NCI-H1048 (cell line): ENCODE results near the gene TTC33.
"Not testable (repeated sequence)": the region's sequence is repeated elsewhere in the genome, so short reads cannot be mapped to it uniquely, and the experiment has no call there.

Experiments used
- DNase-seq: peaks from one replicate; lab custom pipeline; 2025; lab: John Stamatoyannopoulos, UW

Gene TTC33

GRCh38 chr5:40571729-40572128, 184.0 kb downstream of the TTC33 start:
- no peak for DNase-seq

GRCh38 chr5:40570408-40571129, 185.2 kb downstream of the TTC33 start:
- no peak for DNase-seq

GRCh38 chr5:40569546-40570270, 186.1 kb downstream of the TTC33 start:
- no peak for DNase-seq

GRCh38 chr5:40568548-40568947, 187.2 kb downstream of the TTC33 start:
- no peak for DNase-seq

DNA sequence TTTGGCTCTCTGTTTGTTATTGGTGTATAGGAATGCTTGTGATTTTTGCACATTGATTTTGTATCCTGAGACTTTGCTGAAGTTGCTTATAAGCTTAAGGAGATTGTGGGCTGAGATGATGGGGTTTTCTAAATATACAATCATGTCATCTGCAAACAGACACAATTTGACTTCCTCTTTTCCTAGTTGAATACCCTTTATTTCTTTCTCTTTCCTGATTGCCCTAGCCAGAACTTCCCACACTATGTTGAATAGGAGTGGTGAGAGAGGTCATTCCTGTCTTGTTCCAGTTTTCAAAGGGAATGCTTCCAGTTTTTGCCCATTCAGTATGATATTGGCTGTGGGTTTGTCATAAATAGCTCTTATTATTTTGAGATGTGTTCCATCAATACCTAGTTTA, 192.6 kb downstream of the TTC33 start:
- not testable (repeated sequence) for DNase-seq

DNA sequence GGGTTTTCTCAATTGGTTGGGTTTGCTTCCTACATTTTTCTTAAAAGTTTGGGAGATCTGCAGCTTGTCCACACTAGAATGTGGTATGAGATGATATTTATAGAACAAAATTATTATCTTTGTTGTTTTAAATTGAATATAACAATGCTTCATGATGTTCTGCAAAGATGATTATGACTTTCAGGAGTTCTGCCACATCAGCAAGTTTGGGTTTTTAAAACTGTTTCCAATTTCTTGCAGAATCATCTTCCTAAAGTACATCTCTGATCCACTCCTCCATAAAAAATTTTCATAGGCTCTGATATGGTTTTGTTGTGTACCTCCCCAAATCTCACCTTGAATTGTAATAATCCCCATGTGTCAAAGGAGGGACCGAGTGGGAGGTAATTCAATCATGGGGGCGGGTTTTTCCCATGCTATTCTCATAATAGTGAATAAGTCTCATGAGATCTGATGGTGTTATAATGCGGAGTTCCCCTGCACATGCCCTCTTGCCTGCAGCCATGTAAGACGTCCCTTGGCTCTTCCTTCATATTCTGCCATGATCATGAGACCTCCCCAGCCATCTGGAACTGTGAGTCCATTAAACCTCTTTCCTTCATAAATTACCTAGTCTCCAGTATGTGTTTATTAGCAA, 195.2 kb downstream of the TTC33 start:
- no peak for DNase-seq

DNA sequence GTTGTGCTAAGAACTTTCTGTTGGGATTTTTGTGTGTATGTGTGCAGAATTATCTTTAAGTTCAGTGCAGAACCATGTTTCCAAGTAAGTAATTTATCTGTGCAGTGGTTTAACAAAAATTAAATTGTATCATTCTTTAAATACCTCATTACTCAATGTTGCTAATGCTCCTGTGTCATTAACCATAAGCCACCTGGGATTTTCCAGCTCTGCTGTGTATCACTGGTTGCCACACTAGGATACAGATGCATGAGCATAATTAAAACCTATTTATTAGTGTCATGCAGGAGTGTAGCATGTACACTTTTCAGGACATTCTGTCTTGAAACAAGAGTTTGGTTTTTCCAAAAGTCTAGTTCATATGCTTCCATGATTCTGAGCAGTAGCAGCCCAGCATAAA, 196.5 kb downstream of the TTC33 start:
- DNase-seq = no peak

DNA sequence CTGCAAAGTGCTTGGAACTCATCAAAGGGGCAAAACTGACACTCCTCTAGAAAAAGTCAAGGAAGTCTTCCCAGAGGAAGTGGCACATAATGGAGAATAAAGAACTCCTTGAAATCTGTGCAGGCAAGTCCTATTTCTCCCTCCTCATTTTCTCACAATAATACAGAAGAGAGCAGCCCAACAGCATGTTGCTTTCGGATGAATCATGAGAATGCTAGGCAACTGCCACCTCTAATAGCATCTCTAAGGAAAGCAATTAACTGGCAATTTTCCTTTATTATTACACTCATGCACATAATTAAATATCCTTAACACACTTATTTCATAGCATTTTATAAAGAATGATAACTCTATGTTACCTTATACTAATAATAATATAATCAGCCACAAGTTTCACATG, 198.3 kb downstream of the TTC33 start:
- DNase-seq = no peak

GRCh38 chr5:40556811-40557210, 198.9 kb downstream of the TTC33 start:
- DNase-seq = no peak

DNA sequence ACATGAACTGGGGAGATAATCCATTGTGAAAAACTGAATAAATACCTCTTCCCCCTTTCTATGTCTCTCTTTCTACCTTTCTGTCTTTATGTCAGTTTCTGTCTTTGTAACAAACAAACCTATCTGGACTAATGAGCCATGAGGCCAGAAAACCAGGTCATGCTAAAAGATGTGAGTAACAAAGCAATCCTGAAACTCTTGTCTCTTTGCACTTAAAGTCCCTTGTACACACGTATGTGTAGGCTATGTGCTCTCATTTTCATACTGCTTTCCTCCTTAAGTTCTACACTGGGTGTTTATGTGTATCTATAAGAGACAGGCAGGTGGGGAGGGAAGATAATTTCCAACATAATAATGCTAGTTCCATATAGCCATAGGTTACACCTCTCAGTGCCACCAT, 199.9 kb downstream of the TTC33 start:
- DNase-seq = no peak

GRCh38 chr5:40554813-40555212, 200.9 kb downstream of the TTC33 start:
- no peak for DNase-seq

GRCh38 chr5:40554054-40554453, 201.7 kb downstream of the TTC33 start:
- DNase-seq = no peak

DNA sequence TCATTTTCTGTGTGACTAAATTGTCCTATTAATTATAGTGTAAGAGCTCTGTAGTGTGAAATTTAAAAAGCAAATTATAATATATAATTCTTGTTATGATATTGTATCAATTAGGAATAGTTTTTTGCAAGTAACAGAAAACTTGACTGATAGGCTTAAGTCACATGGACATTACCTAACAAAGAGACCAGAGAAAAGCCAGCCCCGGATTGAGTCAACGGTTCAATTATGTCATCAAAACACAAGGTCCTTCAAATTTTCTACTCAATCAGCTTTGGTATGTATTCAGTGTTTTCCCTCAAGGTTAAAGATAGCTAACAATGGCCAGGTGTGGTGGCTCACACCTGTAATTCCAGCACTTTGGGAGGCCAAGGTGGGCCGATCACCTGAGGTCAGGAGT, 202.8 kb downstream of the TTC33 start:
- DNase-seq = no peak

DNA sequence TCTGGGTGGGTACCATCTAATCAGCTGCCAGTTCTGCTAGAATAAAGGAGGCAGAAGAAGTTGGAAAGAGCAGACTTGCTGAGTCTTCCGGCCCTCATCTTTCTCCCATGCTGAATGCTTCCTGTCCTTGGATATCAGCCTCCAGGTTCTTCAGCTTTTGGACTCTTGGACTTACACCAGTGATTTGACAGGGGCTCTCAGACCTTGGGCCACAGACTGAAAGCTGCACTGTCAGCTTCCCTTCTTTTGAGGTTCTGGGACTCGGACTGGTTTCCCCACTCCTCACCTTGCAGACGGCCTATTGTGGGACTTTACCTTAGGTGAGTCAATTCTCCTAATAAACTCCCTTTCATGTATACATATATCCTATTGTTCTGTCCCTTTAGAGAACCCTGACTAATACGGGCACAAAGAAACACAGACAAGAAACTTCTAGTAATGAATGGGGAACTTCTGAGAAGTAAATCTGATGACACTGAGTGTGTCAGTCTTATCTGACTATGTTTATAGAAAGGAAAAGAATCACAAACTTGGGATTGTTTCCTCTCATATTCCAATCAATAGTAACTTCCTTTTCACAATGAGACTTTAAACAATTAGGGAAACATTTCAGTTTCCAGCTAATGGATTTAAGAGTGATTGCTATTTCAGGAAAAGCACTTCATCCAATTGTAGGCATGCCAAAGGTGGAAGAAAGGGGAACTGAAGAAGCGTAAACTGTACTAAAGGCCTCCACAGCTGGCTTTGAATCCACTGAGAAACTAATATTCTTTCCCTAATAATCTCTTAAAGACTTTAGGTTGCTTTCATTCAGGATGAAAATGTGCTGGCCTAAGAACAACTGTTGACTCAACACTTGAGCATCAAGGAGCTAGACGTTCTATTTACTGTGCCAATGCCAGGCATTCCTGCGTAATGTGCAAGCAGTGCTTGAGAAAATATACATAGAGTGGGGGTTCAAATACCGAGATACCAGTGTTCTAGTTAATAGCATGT, 204.0 kb downstream of the TTC33 start:
- DNase-seq = no peak

- no peak for DNase-seq
These were observed 205.3 kb downstream of the TTC33 start for GRCh38 chr5:40550481-40550880.

GRCh38 chr5:40549616-40550015, 206.1 kb downstream of the TTC33 start:
- no peak for DNase-seq

DNA sequence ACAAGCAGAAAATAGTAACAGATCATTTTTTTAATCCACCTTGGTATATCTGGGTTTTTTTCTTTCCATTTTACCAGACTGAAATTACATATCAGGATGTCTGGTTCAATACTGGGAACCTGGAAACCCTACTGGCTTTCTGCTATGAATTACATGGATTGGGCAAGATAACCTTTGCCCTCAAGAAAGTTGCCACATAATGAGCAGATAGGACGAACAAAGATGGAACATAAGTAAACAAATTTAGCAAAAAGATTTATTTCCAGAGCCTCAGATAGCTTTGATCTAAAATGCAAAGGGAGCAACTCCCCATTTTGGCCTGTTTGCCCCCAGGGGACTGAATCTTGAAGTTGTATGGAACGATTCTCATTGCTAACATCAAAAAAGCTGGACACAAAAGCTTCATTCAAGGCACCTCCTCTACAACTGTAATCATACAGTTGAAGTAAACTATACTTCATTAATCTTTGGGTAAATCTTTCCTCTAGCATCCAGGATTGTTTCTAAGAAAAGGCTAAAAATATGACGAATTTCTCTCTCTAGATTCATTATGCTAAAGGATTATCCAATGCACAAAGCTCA, 207.7 kb downstream of the TTC33 start:
- DNase-seq = no peak

- DNase-seq = no peak
These were observed 208.2 kb downstream of the TTC33 start for GRCh38 chr5:40547557-40547956.

DNA sequence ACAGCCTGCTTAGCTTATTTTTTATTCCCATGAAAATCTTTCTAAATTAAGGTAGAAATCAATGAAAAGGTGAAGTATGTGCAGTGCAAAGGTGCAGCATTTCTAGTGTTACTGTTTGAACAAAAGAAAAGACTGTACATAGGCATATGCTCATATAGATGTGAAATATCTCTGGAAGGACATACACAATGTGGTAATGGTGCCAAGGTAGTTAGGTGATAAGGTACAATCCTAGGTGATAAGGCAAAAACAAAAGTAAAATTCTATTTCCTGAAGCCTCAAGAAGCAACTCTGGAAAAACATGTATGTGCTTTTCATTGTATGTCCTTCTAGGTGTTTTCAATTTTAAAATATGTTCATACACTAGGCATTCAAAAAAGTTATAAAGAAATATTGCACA, 215.5 kb downstream of the TTC33 start:
- no peak for DNase-seq

DNA sequence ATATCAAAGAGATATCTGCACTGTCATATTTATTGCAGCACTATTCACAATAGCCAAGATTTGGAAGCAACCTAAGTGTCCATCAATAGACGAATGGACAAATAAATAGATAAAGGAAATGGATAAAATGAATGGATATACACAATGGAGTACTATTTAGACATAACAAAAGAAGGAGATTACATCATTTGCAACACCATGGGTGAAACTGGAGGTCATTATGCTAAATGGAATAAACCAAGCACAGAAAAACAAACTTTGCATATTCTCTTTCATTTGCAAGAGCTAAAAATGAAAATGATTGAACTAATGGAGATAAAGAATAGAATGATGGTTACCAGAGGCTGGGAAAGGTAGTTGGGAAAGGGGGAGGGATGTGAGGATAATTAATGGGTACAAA, 231.1 kb downstream of the TTC33 start:
- no peak for DNase-seq

- DNase-seq = no peak
These were observed 233.8 kb downstream of the TTC33 start for GRCh38 chr5:40521925-40522324.
